Measurements from ENCODE around the gene CMC1.

GRCh38 chr3:28247286-28247685 lies 5.9 kb downstream of the CMC1 start:
- TF ChIP-seq POLR2AphosphoS5 (IDR thresholded peaks at IDR 0.05; ENCODE audit: low read depth, low read length) (no peak), CTCF (IDR thresholded peaks at IDR 0.05) (no peak), REST (IDR thresholded peaks at IDR 0.05; ENCODE audit: insufficient read depth in 1 of 2, low read depth in 2 of 2, low read length in 1 of 2) (no peak), SIN3A (IDR thresholded peaks at IDR 0.05; ENCODE audit: borderline replicate concordance, insufficient read depth, low read depth, low read length) (no peak), TCF7L2 (IDR thresholded peaks at IDR 0.05; ENCODE audit: low read depth, low read length) (no peak)
